Mesenchymal stem cell (in vitro differentiated cells and primary cell): ENCODE results near the gene P2RY2.

Experiments used
- DNase-seq: peaks from one replicate; pipeline ENCODE4 v3.0.0-alpha.2; 2013
- H2AFZ ChIP-seq: one replicate; pipeline ENCODE4 v1.6.1; 2013; ENCODE audit warnings: low read depth, mild to moderate bottlenecking, control low read depth, inconsistent platforms, low read length, moderate library complexity
- H2AK5ac ChIP-seq: 2 replicates; pipeline ENCODE4 v1.6.1; 2013; ENCODE audit warnings: low read length, moderate library complexity, mild to moderate bottlenecking, inconsistent platforms; ENCODE audit not compliant: severe bottlenecking
- H2BK120ac ChIP-seq: one replicate; pipeline ENCODE4 v1.6.1; 2013; ENCODE audit warnings: low read depth, mild to moderate bottlenecking, inconsistent platforms, low read length, moderate library complexity
- H2BK12ac ChIP-seq, 2 experiments: one replicate each; pipeline ENCODE4 v1.6.1; 2013; ENCODE audit warnings: inconsistent platforms in 2 of 2, low read length in 2 of 2, mild to moderate bottlenecking in 2 of 2, moderate library complexity in 2 of 2, control low read depth in 1 of 2
- H2BK15ac ChIP-seq: one replicate; pipeline ENCODE4 v1.6.1; 2013; ENCODE audit warnings: mild to moderate bottlenecking, low read depth, inconsistent platforms; ENCODE audit not compliant: poor library complexity, severe bottlenecking
- H2BK5ac ChIP-seq: 2 replicates; pipeline ENCODE4 v1.6.1; 2013; ENCODE audit warnings: low read depth, mild to moderate bottlenecking, low read length, control low read depth, inconsistent platforms; ENCODE audit not compliant: poor library complexity, severe bottlenecking
- H3K14ac ChIP-seq, 2 experiments: one replicate each; pipeline ENCODE4 v1.6.1; 2013; ENCODE audit warnings: inconsistent platforms in 2 of 2, low read length in 2 of 2, control low read depth in 1 of 2, mild to moderate bottlenecking in 1 of 2, moderate library complexity in 1 of 2
- H3K18ac ChIP-seq, 2 experiments: one replicate each; pipeline ENCODE4 v1.6.1; 2013; ENCODE audit warnings: inconsistent platforms in 2 of 2, low read length in 2 of 2, control low read depth in 1 of 2, low read depth in 1 of 2, mild to moderate bottlenecking in 1 of 2
- H3K23ac ChIP-seq, 2 experiments: one replicate each; pipeline ENCODE4 v1.6.1; 2013; ENCODE audit warnings: inconsistent platforms in 2 of 2, low read length in 2 of 2, mild to moderate bottlenecking in 2 of 2, moderate library complexity in 2 of 2, control low read depth in 1 of 2
- H3K27ac ChIP-seq: 2 replicates; pipeline ENCODE4 v1.5.1; 2013; ENCODE audit warnings: mild to moderate bottlenecking, moderate library complexity, low read length, control low read depth, inconsistent platforms; ENCODE audit not compliant: poor library complexity, severe bottlenecking
- H3K27me3 ChIP-seq, 2 experiments: 2 replicates each; pipeline versions ENCODE4 v1.6.1 to v1.7.0; 2013; ENCODE audit warnings: low read length in 2 of 2, mild to moderate bottlenecking in 2 of 2, moderate library complexity in 2 of 2, control low read depth in 1 of 2, inconsistent platforms in 1 of 2; ENCODE audit not compliant: control insufficient read depth in 1 of 2, insufficient read depth in 1 of 2
- H3K36me3 ChIP-seq, 2 experiments: 2 replicates each; pipeline versions ENCODE4 v1.6.1 to v1.7.0; 2013; ENCODE audit warnings: low read length in 2 of 2, control low read depth in 1 of 2, inconsistent platforms in 1 of 2, low read depth in 1 of 2, mild to moderate bottlenecking in 1 of 2; ENCODE audit not compliant: insufficient read depth in 2 of 2, control insufficient read depth in 1 of 2
- H3K4ac ChIP-seq, 2 experiments: one replicate each; pipeline ENCODE4 v1.6.1; 2013; ENCODE audit warnings: inconsistent platforms in 2 of 2, low read length in 2 of 2, mild to moderate bottlenecking in 2 of 2, moderate library complexity in 2 of 2, control low read depth in 1 of 2, low read depth in 1 of 2
- H3K4me1 ChIP-seq: 2 replicates; pipeline ENCODE4 v1.6.1; 2013; ENCODE audit warnings: low read depth, low read length, control low read depth; ENCODE audit not compliant: control insufficient read depth, insufficient read depth
- H3K4me2 ChIP-seq: 2 replicates; pipeline ENCODE4 v1.6.1; 2013; ENCODE audit warnings: low read length, mild to moderate bottlenecking, inconsistent platforms; ENCODE audit not compliant: poor library complexity, severe bottlenecking
- H3K4me3 ChIP-seq, 2 experiments: 2 replicates each; pipeline versions ENCODE4 v1.5.1 to v1.7.0; 2013; ENCODE audit warnings: low read length in 2 of 2, mild to moderate bottlenecking in 2 of 2, control low read depth in 1 of 2, low read depth in 1 of 2; ENCODE audit not compliant: insufficient read depth in 1 of 2
- H3K79me1 ChIP-seq: replicated peaks from 2 replicates; pipeline ENCODE4 v1.6.1; 2013; ENCODE audit warnings: mild to moderate bottlenecking, control low read depth, low read length, inconsistent platforms; ENCODE audit not compliant: poor library complexity, severe bottlenecking
- H3K9ac ChIP-seq: 2 replicates; pipeline ENCODE4 v1.7.0; 2013; ENCODE audit warnings: mild to moderate bottlenecking, low read length, moderate library complexity
- H3K9me3 ChIP-seq: 2 replicates; pipeline ENCODE4 v1.7.0; 2013; ENCODE audit warnings: mild to moderate bottlenecking, low read length; ENCODE audit not compliant: control insufficient read depth
- H4K8ac ChIP-seq: one replicate; pipeline ENCODE4 v1.6.1; 2013; ENCODE audit warnings: inconsistent platforms, mild to moderate bottlenecking, low read length, moderate library complexity
- H4K91ac ChIP-seq: one replicate; pipeline ENCODE4 v1.6.1; 2013; ENCODE audit warnings: mild to moderate bottlenecking, low read length, inconsistent platforms
- WGBS: methylation state at CpG from one replicate; pipeline ENCODE4 v1.1.7; 2013; ENCODE audit warnings: mixed read lengths; 5-methylcytosine and 5-hydroxymethylcytosine counted together

Gene P2RY2

GRCh38 chr11:73221451-73221850 lies 3.4 kb downstream of the P2RY2 start:
- no peak overlapping the region for H2BK12ac ChIP-seq
- H3K9ac ChIP-seq, result no peak overlapping the region
- no peak overlapping the region for H3K23ac ChIP-seq
- no peak overlapping the region for H2BK5ac ChIP-seq
- no peak overlapping the region for H3K27ac ChIP-seq
- H3K9me3 ChIP-seq, result no peaks in the 10 kb centered on the region
- H3K36me3 ChIP-seq, result no peaks in the 10 kb centered on the region
- no peak for DNase-seq
- no peak overlapping the region for H3K4me2 ChIP-seq
- H3K4me3 ChIP-seq, result no peak overlapping the region
- WGBS, result 75% methylated on average over 3 of the region's 4 CpGs
- H2AFZ ChIP-seq, result no peak overlapping the region
- H4K91ac ChIP-seq, result no peak overlapping the region
- H3K18ac ChIP-seq, result no peak overlapping the region
- no peak overlapping the region for H3K14ac ChIP-seq
- H2AK5ac ChIP-seq, result no peak overlapping the region
- peaks cover 12% of the 10 kb centered on the region for H3K4me1 ChIP-seq
- H4K8ac ChIP-seq, result no peak overlapping the region
- H2BK15ac ChIP-seq, result no peak overlapping the region
- no peak overlapping the region for H3K4ac ChIP-seq
- H3K27me3 ChIP-seq, result peaks cover 22 to 72% of the 10 kb centered on the region in 2 experiments
- H2BK120ac ChIP-seq, result no peak overlapping the region
- no peaks in the 10 kb centered on the region for H3K79me1 ChIP-seq

- H2BK15ac ChIP-seq, result no peak overlapping the region
- H2AFZ ChIP-seq, result no peak overlapping the region
- H3K4me2 ChIP-seq, result no peak overlapping the region
- WGBS, result 81% methylated on average over 5 of the region's 5 CpGs
- H3K79me1 ChIP-seq, result no peaks in the 10 kb centered on the region
- H3K36me3 ChIP-seq, result no peaks in the 10 kb centered on the region
- peaks cover 12% of the 10 kb centered on the region for H3K4me1 ChIP-seq
- no peak overlapping the region for H4K91ac ChIP-seq
- no peak overlapping the region for H3K27ac ChIP-seq
- H2BK12ac ChIP-seq, result no peak overlapping the region
- H3K9ac ChIP-seq, result no peak overlapping the region
- no peak overlapping the region for H2AK5ac ChIP-seq
- H3K27me3 ChIP-seq, result peaks cover 24 to 72% of the 10 kb centered on the region in 2 experiments
- no peak overlapping the region for H3K4ac ChIP-seq
- DNase-seq, result no peak
- no peak overlapping the region for H3K14ac ChIP-seq
- no peaks in the 10 kb centered on the region for H3K9me3 ChIP-seq
- H3K4me3 ChIP-seq, result no peak overlapping the region
- H3K23ac ChIP-seq, result no peak overlapping the region
- H2BK120ac ChIP-seq, result no peak overlapping the region
- H3K18ac ChIP-seq, result no peak overlapping the region
- no peak overlapping the region for H2BK5ac ChIP-seq
- H4K8ac ChIP-seq, result no peak overlapping the region
These were observed 3.9 kb downstream of the P2RY2 start for GRCh38 chr11:73221996-73222395.

- Histone ChIP-seq H3K4me3 (no peak overlapping the region), H3K9me3 (no peaks in the 10 kb centered on the region), H3K23ac (no peak overlapping the region), H3K27me3 (peaks cover 22 to 58% of the 10 kb centered on the region in 2 experiments), H2BK120ac (no peak overlapping the region), H3K4me1 (peaks cover under 1% of the 10 kb centered on the region), H3K4me2 (no peak overlapping the region), H2BK12ac (no peak overlapping the region), H3K36me3 (no peaks in the 10 kb centered on the region), H3K4ac (no peak overlapping the region), H2BK5ac (no peak overlapping the region), H2AK5ac (no peak overlapping the region), H4K91ac (no peak overlapping the region), H2BK15ac (no peak overlapping the region), H3K18ac (no peak overlapping the region), H2AFZ (no peak overlapping the region), H3K27ac (no peak overlapping the region), H3K9ac (no peak overlapping the region), H4K8ac (no peak overlapping the region), H3K14ac (no peak overlapping the region), H3K79me1 (no peaks in the 10 kb centered on the region)
- WGBS, result 77% methylated on average over 10 of the region's 10 CpGs
- no peak for DNase-seq
These were observed 6.1 kb downstream of the P2RY2 start for GRCh38 chr11:73223998-73224730.

- H2BK12ac ChIP-seq, result no peak overlapping the region
- DNase-seq, result no peak
- peaks cover 1% of the 10 kb centered on the region for H3K4me1 ChIP-seq
- no peak overlapping the region for H3K9ac ChIP-seq
- H3K23ac ChIP-seq, result no peak overlapping the region
- no peak overlapping the region for H3K4ac ChIP-seq
- no peak overlapping the region for H2AFZ ChIP-seq
- H3K27me3 ChIP-seq, result peaks cover 15 to 49% of the 10 kb centered on the region in 2 experiments
- H3K14ac ChIP-seq, result no peak overlapping the region
- no peak overlapping the region for H2BK120ac ChIP-seq
- H3K36me3 ChIP-seq, result no peaks in the 10 kb centered on the region
- WGBS, result 56% methylated on average over 3 of the region's 3 CpGs
- no peaks in the 10 kb centered on the region for H3K79me1 ChIP-seq
- H2BK5ac ChIP-seq, result no peak overlapping the region
- no peak overlapping the region for H2BK15ac ChIP-seq
- no peaks in the 10 kb centered on the region for H3K9me3 ChIP-seq
- no peak overlapping the region for H3K4me3 ChIP-seq
- no peak overlapping the region for H2AK5ac ChIP-seq
- no peak overlapping the region for H3K4me2 ChIP-seq
- no peak overlapping the region for H4K8ac ChIP-seq
- no peak overlapping the region for H4K91ac ChIP-seq
- H3K27ac ChIP-seq, result no peak overlapping the region
- H3K18ac ChIP-seq, result no peak overlapping the region
These were observed 7.1 kb downstream of the P2RY2 start for GRCh38 chr11:73225001-73225686.
